OCI-LY3 (cell line): ENCODE measurements around the gene COG3.

Experiments
- H2AFZ ChIP-seq: fragments of 200-600, 300-600 bp; shearing (Covaris generic); 2 replicates; pipeline ENCODE4 v1.6.0; 2014; ENCODE audit warnings: antibody characterized with exemption, low read depth, low read length
- H3K27ac ChIP-seq: fragments of 200-600, 300-600 bp; sonication (generic); 2 replicates; pipeline ENCODE4 v1.5.1; 2014; ENCODE audit warnings: mild to moderate bottlenecking, low read length, moderate library complexity, mixed read lengths
- H3K27me3 ChIP-seq: fragments of 200-600, 300-600 bp; sonication (generic); 2 replicates; pipeline ENCODE4 v1.6.1; 2014; ENCODE audit warnings: low read depth, low read length, mixed read lengths
- H3K36me3 ChIP-seq: fragments of 200-600, 300-600 bp; sonication (generic); replicated peaks from 2 replicates; pipeline ENCODE3; 2014; ENCODE audit warnings: low read depth, low read length, mixed read lengths
- H3K4me1 ChIP-seq: fragments of 300-600, 200-600 bp; sonication (generic); 2 replicates; pipeline ENCODE4 v1.6.1; 2014; ENCODE audit warnings: low read length, mixed read lengths
- H3K4me2 ChIP-seq: fragments of 200-600, 300-600 bp; sonication (generic); 2 replicates; pipeline ENCODE4 v1.6.1; 2014; ENCODE audit warnings: low read length, mixed read lengths
- H3K4me3 ChIP-seq: fragments of 300-600, 200-600 bp; sonication (generic); 2 replicates; pipeline ENCODE4 v1.5.1; 2014; ENCODE audit warnings: antibody characterized with exemption, mild to moderate bottlenecking, low read length, moderate library complexity
- H3K79me2 ChIP-seq: fragments of 300-600, 200-600 bp; shearing (Covaris generic); 2 replicates; pipeline ENCODE4 v1.6.1; 2014; ENCODE audit warnings: mild to moderate bottlenecking, low read length, mixed read lengths
- H3K9ac ChIP-seq: fragments of 300-600, 200-600 bp; shearing (Covaris generic); 2 replicates; pipeline ENCODE4 v1.6.0; 2014; ENCODE audit warnings: mild to moderate bottlenecking, low read length, moderate library complexity
- H3K9me3 ChIP-seq: fragments of 200-600, 300-600 bp; shearing (Covaris generic); 2 replicates; pipeline ENCODE4 v1.6.1; 2014; ENCODE audit warnings: low read length, mixed read lengths; ENCODE audit not compliant: insufficient read depth
- H4K20me1 ChIP-seq: fragments of 200-600, 300-600 bp; sonication (generic); 2 replicates; pipeline ENCODE4 v1.6.1; 2016; ENCODE audit warnings: low read length, mixed read lengths; ENCODE audit not compliant: insufficient read depth
- EZH2phosphoT487 ChIP-seq: fragments of 200-600 bp; shearing (Covaris generic); IDR thresholded peaks from 2 replicates; pipeline ENCODE4 v1.6.1; 2018; ENCODE audit warnings: antibody characterized with exemption, mixed run types, low read depth
- TF ChIP-seq, protein P1 (sequence below): fragments of 200-600, 300-600 bp; sonication (generic); IDR thresholded peaks from 2 replicates; pipeline ENCODE4 v1.5.1; 2014; ENCODE audit warnings: antibody characterized with exemption, low read length, low read depth

Gene COG3

GRCh38 chr13:45540195-45540594 is 75.5 kb downstream of the COG3 start:
- TF ChIP-seq, protein P1, sequence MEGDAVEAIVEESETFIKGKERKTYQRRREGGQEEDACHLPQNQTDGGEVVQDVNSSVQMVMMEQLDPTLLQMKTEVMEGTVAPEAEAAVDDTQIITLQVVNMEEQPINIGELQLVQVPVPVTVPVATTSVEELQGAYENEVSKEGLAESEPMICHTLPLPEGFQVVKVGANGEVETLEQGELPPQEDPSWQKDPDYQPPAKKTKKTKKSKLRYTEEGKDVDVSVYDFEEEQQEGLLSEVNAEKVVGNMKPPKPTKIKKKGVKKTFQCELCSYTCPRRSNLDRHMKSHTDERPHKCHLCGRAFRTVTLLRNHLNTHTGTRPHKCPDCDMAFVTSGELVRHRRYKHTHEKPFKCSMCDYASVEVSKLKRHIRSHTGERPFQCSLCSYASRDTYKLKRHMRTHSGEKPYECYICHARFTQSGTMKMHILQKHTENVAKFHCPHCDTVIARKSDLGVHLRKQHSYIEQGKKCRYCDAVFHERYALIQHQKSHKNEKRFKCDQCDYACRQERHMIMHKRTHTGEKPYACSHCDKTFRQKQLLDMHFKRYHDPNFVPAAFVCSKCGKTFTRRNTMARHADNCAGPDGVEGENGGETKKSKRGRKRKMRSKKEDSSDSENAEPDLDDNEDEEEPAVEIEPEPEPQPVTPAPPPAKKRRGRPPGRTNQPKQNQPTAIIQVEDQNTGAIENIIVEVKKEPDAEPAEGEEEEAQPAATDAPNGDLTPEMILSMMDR, result no peak
- TF ChIP-seq EZH2phosphoT487, result no peak
- Histone ChIP-seq H3K27ac (no peak overlapping the region), H3K79me2 (no peaks in the 10 kb centered on the region), H3K9ac (no peak overlapping the region), H3K4me1 (no peaks in the 10 kb centered on the region), H3K4me3 (no peak overlapping the region), H3K27me3 (no peaks in the 10 kb centered on the region), H3K36me3 (peaks cover 7% of the 10 kb centered on the region), H3K4me2 (no peak overlapping the region), H4K20me1 (no peaks in the 10 kb centered on the region), H2AFZ (no peak overlapping the region), H3K9me3 (no peaks in the 10 kb centered on the region)

- Histone ChIP-seq H3K27ac (no peak overlapping the region), H3K4me2 (no peak overlapping the region), H3K4me3 (no peak overlapping the region), H3K9me3 (no peaks in the 10 kb centered on the region), H4K20me1 (no peaks in the 10 kb centered on the region), H3K36me3 (peaks cover under 1% of the 10 kb centered on the region), H3K79me2 (no peaks in the 10 kb centered on the region), H3K9ac (no peak overlapping the region), H2AFZ (no peak overlapping the region), H3K4me1 (no peaks in the 10 kb centered on the region), H3K27me3 (no peaks in the 10 kb centered on the region)
- TF ChIP-seq EZH2phosphoT487, result no peak
- TF ChIP-seq, protein P1, result no peak
These were observed 76.1 kb downstream of the COG3 start for GRCh38 chr13:45540864-45541263.

- no peak overlapping the region for H3K9ac ChIP-seq
- H3K36me3 ChIP-seq, result no peaks in the 10 kb centered on the region
- H3K4me3 ChIP-seq, result no peak overlapping the region
- H3K9me3 ChIP-seq, result no peaks in the 10 kb centered on the region
- no peaks in the 10 kb centered on the region for H4K20me1 ChIP-seq
- no peaks in the 10 kb centered on the region for H3K79me2 ChIP-seq
- TF ChIP-seq, protein P1, result no peak
- no peak for TF ChIP-seq EZH2phosphoT487
- no peak overlapping the region for H3K27ac ChIP-seq
- H2AFZ ChIP-seq, result no peak overlapping the region
- no peaks in the 10 kb centered on the region for H3K4me1 ChIP-seq
- no peaks in the 10 kb centered on the region for H3K27me3 ChIP-seq
- no peak overlapping the region for H3K4me2 ChIP-seq
These were observed 77.1 kb downstream of the COG3 start for GRCh38 chr13:45541806-45542205.

GRCh38 chr13:45542391-45542790 is 77.7 kb downstream of the COG3 start:
- Histone ChIP-seq H4K20me1 (no peaks in the 10 kb centered on the region), H2AFZ (no peak overlapping the region), H3K79me2 (no peaks in the 10 kb centered on the region), H3K4me2 (no peak overlapping the region), H3K27ac (no peak overlapping the region), H3K36me3 (no peaks in the 10 kb centered on the region), H3K27me3 (no peaks in the 10 kb centered on the region), H3K4me1 (no peaks in the 10 kb centered on the region), H3K4me3 (no peak overlapping the region), H3K9me3 (no peaks in the 10 kb centered on the region), H3K9ac (no peak overlapping the region)
- TF ChIP-seq, protein P1, result no peak
- TF ChIP-seq EZH2phosphoT487, result no peak
